Measurements from ENCODE around the gene HDGFL3. TPM values are rescaled to one million over a fixed set of nuclear protein-coding genes. Genes with fewer than 3 reads are reported as not detected.
"Not testable (repeated sequence)": the region's sequence is repeated elsewhere in the genome, so short reads cannot be mapped to it uniquely, and the experiment has no call there.

HDGFL3 gene
- total and polyA plus RNA-seq, 7 donors: 2.1 to 83.6 (median 58.0) TPM

DNA sequence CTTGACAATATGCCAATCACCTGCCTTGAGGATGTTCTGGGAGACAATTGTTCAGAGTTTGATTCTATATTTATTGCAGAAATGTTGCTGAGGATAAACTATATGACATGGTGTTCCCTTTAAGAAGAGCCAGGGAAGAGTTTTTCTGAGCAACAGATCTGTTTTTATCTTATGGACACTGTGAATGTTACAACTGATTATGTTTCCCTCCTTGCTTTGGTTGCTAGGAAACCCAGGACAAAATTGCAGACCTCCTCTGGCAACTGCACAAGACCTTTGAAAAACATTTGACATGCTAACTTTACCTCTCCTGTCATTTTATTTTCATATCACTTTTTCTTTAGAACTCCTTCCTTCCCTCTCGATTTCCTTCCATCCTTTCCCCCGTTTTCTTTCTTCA is 108.3 kb downstream of the HDGFL3 start:
- no peak for TF ChIP-seq POLR2AphosphoS5 (IDR thresholded peaks at IDR 0.05)
- TF ChIP-seq, protein P1, sequence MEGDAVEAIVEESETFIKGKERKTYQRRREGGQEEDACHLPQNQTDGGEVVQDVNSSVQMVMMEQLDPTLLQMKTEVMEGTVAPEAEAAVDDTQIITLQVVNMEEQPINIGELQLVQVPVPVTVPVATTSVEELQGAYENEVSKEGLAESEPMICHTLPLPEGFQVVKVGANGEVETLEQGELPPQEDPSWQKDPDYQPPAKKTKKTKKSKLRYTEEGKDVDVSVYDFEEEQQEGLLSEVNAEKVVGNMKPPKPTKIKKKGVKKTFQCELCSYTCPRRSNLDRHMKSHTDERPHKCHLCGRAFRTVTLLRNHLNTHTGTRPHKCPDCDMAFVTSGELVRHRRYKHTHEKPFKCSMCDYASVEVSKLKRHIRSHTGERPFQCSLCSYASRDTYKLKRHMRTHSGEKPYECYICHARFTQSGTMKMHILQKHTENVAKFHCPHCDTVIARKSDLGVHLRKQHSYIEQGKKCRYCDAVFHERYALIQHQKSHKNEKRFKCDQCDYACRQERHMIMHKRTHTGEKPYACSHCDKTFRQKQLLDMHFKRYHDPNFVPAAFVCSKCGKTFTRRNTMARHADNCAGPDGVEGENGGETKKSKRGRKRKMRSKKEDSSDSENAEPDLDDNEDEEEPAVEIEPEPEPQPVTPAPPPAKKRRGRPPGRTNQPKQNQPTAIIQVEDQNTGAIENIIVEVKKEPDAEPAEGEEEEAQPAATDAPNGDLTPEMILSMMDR (IDR thresholded peaks at IDR 0.05): no peak
- TF ChIP-seq POLR2A (IDR thresholded peaks at IDR 0.05): no peak
- no peak for TF ChIP-seq EP300 (IDR thresholded peaks at IDR 0.05)
- Histone ChIP-seq H3K27ac (no peak overlapping the region), H3K9me3 (peaks cover 0 to 13% (median 2%) of the 10 kb centered on the region in 4 donors), H3K27me3 (peaks cover 0 to 5% (median 3%) of the 10 kb centered on the region in 3 donors), H3K4me1 (no peaks in the 10 kb centered on the region), H3K36me3 (no peaks in the 10 kb centered on the region), H3K4me3 (no peak overlapping the region)
- DNase-seq: no peak
- WGBS, 2 donors: 74 to 81% methylated on average over 2 of the region's 2 CpGs
- intact Hi-C loops (cut with DNase I): no loop called here

DNA sequence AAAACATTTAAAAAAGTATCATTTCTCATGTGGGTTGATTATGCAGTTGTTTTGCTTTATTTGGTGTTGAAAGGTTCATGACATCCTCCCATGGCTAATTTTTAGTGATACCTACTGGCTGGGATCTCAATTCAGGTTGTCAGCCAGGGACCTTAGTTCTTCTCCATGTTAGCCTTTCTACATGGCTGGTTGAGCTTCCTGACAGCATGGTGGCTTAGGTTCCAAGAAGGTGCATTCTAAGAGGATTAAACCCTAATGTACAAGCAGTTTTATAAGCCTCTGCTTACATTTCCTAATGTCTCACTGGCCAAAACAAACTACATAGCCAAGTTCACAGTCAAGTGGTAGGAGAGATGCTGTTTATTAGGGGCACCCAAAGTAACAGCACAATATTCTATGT is 109.5 kb downstream of the HDGFL3 start:
- no peaks in the 10 kb centered on the region for H3K27me3 ChIP-seq
- peaks cover 0 to 13% (median 2%) of the 10 kb centered on the region in 4 donors for H3K9me3 ChIP-seq
- intact Hi-C loops (cut with DNase I): no loop called here
- H3K4me3 ChIP-seq: no peak overlapping the region
- no peak for TF ChIP-seq POLR2A (IDR thresholded peaks at IDR 0.05)
- TF ChIP-seq, protein P1 (IDR thresholded peaks at IDR 0.05): no peak
- TF ChIP-seq EP300 (IDR thresholded peaks at IDR 0.05): no peak
- no peak for TF ChIP-seq POLR2AphosphoS5 (IDR thresholded peaks at IDR 0.05)
- no peak overlapping the region for H3K27ac ChIP-seq
- no peaks in the 10 kb centered on the region for H3K36me3 ChIP-seq
- no peak for DNase-seq
- H3K4me1 ChIP-seq: no peaks in the 10 kb centered on the region

DNA sequence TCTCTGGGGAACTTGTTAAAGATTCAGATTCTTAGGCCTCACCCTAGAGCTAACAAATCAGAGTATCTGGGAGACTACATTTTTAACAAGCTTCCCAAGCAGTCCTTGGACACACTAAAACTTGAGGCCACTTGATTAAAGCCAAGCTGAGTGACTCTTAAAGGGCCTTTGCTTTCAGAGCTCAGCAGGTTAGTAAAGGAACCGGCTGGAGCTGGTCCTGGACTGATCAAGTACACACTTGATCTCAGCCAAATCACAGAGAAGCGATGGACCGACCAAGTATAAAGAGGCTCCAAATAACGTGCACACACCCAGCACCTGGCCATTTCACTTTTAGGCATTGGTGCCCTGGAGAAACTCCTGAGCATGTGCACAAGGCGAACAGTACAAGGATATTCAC is 113.0 kb downstream of the HDGFL3 start:
- no peak for TF ChIP-seq POLR2AphosphoS5 (IDR thresholded peaks at IDR 0.05)
- no peak for TF ChIP-seq POLR2A (IDR thresholded peaks at IDR 0.05)
- no peak for TF ChIP-seq EP300 (IDR thresholded peaks at IDR 0.05)
- TF ChIP-seq, protein P1 (IDR thresholded peaks at IDR 0.05): no peak
- 85 to 88% methylated on average over 5 of the region's 5 CpGs for WGBS, 2 donors
- Histone ChIP-seq H3K9me3 (peaks cover 0 to 13% (median 2%) of the 10 kb centered on the region in 4 donors), H3K36me3 (no peaks in the 10 kb centered on the region), H3K4me1 (no peaks in the 10 kb centered on the region), H3K27ac (no peak overlapping the region), H3K4me3 (no peak overlapping the region), H3K27me3 (no peaks in the 10 kb centered on the region)
- DNase-seq: no peak
- intact Hi-C loops (cut with DNase I): no loop called here

DNA sequence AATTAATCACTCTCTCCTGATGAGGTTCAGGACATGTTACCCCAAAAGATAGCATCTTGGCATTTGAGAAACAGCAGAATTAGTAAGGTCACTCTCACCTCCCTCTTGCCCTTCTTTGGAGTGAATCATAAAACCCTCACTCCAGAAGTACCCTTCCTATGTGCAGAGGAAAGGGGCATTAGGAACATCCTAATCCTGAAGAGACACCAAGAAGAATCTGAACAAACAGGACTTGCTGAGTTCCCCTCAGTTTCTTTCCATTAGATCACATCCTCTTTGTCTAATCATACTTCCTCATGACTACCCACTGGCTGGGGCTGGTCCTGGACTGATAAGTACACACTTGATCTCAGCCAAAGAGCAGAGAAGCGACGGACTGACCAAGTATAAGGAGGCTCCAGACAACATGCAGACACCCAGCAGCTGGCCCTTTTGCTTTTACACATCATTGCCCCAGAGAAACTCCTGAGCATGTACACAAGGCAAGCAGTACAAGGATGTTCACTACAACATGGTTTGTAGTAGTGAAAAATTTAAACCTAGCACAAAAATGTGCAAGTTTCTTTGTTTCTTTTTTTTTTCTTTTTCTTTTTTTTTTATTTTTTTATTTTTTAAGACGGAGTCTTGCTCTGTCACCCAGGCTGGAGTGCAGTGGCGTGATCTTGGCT is 115.2 kb downstream of the HDGFL3 start:
- Histone ChIP-seq H3K4me1 (no peaks in the 10 kb centered on the region), H3K27me3 (no peaks in the 10 kb centered on the region), H3K27ac (peak overlapping the region in 1 of 4 donors; percentile 34), H3K4me3 (no peak overlapping the region), H3K9me3 (peaks cover 0 to 3% (median 0%) of the 10 kb centered on the region in 4 donors), H3K36me3 (no peaks in the 10 kb centered on the region)
- DNase-seq: peak; percentile 73
- 57 to 72% methylated on average over 4 of the region's 4 CpGs for WGBS, 2 donors
- TF ChIP-seq POLR2AphosphoS5 (IDR thresholded peaks at IDR 0.05): peak in 2 of 4 donors; percentile 29 to 69
- TF ChIP-seq, protein P1 (IDR thresholded peaks at IDR 0.05): no peak
- intact Hi-C loops (cut with DNase I): no loop called here

DNA sequence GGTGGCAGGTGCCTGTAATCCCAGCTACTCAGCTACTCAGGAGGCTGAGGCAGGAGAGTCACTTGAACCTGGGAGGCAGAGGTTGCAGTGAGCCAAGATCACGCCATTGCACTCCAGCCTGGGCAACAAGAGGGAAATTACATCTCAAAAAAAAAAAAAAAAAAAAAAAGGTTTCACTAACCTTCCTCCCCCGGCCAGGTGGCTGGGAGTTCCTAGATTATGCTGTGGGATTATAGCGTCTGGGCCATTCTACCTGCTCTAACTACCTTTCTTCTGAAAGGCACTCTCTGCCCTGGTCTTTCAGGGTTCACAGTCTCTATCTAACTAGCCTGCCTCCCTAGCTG is 115.7 kb downstream of the HDGFL3 start:
- H3K36me3 ChIP-seq; H3K27me3 ChIP-seq; intact Hi-C loops (cut with DNase I); H3K9me3 ChIP-seq; DNase-seq; H3K4me1 ChIP-seq; H3K4me3 ChIP-seq: not testable (repeated sequence)
- 76 to 84% methylated on average over 3 of the region's 3 CpGs for WGBS, 2 donors
- peak overlapping the region in 1 of 4 donors; percentile 34 for H3K27ac ChIP-seq

Measured in sigmoid colon (tissue), 7 donors.